ENCODE data around the gene PCNX2. TPM values are rescaled to one million over a fixed set of nuclear protein-coding genes. Genes with fewer than 3 reads are reported as not detected.

Gene PCNX2
- total and polyA plus RNA-seq, 4 experiments from 2014 or later: 1.8 to 109 (median 55.7) TPM

GRCh38 chr1:232970508-232970907, 325.0 kb downstream of the PCNX2 start:
- intact Hi-C loops (cut with micrococcal nuclease): no loop called here
- Histone ChIP-seq H3K9me3 (ENCODE audit: control insufficient read depth in 1 of 2, low read length in 2 of 2) (peaks cover 0 to 10% of the 10 kb centered on the region in 2 donors), H3K36me3 (ENCODE audit: insufficient read depth, low read length) (peaks cover 23% of the 10 kb centered on the region), H3K4me1 (ENCODE audit: insufficient read depth, low read length) (no peaks in the 10 kb centered on the region), H3K27ac (ENCODE audit: low read depth, low read length) (no peak overlapping the region), H3K27me3 (ENCODE audit: insufficient read depth, low read length) (no peaks in the 10 kb centered on the region), H3K4me3 (ENCODE audit: low read length in 2 of 2) (no peak overlapping the region)
- H3K4me3 Mint-ChIP-seq: no peak overlapping the region
- ChIA-PET POLR2A (ENCODE audit: partially characterized antibody) (no interaction called here), CTCF (ENCODE audit: partially characterized antibody) (interaction anchor here (1.5 kb wide), 1 partner anchor 1214 kb away, joined by 4 read pairs; no protein-coding TSS in a partner anchor)
- DNase-seq: no peak
- H3K27me3 Mint-ChIP-seq: no peaks in the 10 kb centered on the region
- H3K36me3 Mint-ChIP-seq: peaks cover 77 to 82% of the 10 kb centered on the region in 2 donors
- H3K27ac Mint-ChIP-seq: no peak overlapping the region
- peaks cover 5 to 21% (median 19%) of the 10 kb centered on the region in 8 donors for H3K9me3 Mint-ChIP-seq
- peaks cover 0 to 2% (median 0%) of the 10 kb centered on the region in 4 donors for H3K4me1 Mint-ChIP-seq

GRCh38 chr1:232969799-232970198, 325.7 kb downstream of the PCNX2 start:
- H3K4me1 Mint-ChIP-seq: peaks cover 0 to 5% (median 4%) of the 10 kb centered on the region in 4 donors
- ChIA-PET POLR2A (ENCODE audit: partially characterized antibody) (no interaction called here), CTCF (ENCODE audit: partially characterized antibody) (interaction anchor here (1.5 kb wide), 1 partner anchor 1213 kb away, joined by 4 read pairs; no protein-coding TSS in a partner anchor)
- H3K27me3 Mint-ChIP-seq: no peaks in the 10 kb centered on the region
- H3K36me3 ChIP-seq (ENCODE audit: insufficient read depth, low read length): peaks cover 23% of the 10 kb centered on the region
- peaks cover 77 to 82% of the 10 kb centered on the region in 2 donors for H3K36me3 Mint-ChIP-seq
- intact Hi-C loops (cut with micrococcal nuclease): no loop called here
- H3K4me1 ChIP-seq (ENCODE audit: insufficient read depth, low read length): no peaks in the 10 kb centered on the region
- H3K4me3 ChIP-seq (ENCODE audit: low read length in 2 of 2): no peak overlapping the region
- H3K9me3 ChIP-seq (ENCODE audit: control insufficient read depth in 1 of 2, low read length in 2 of 2): peaks cover 0 to 10% of the 10 kb centered on the region in 2 donors
- no peak overlapping the region for H3K4me3 Mint-ChIP-seq
- H3K9me3 Mint-ChIP-seq: peaks cover 5 to 21% (median 17%) of the 10 kb centered on the region in 8 donors
- no peaks in the 10 kb centered on the region for H3K27me3 ChIP-seq (ENCODE audit: insufficient read depth, low read length)
- DNase-seq: no peak
- no peak overlapping the region for H3K27ac ChIP-seq (ENCODE audit: low read depth, low read length)
- H3K27ac Mint-ChIP-seq: no peak overlapping the region

GRCh38 chr1:232968965-232969364, 326.6 kb downstream of the PCNX2 start:
- no peaks in the 10 kb centered on the region for H3K27me3 Mint-ChIP-seq
- H3K27me3 ChIP-seq (ENCODE audit: insufficient read depth, low read length): no peaks in the 10 kb centered on the region

GRCh38 chr1:232968391-232968790, 327.1 kb downstream of the PCNX2 start:
- POLR2A ChIA-PET (ENCODE audit: partially characterized antibody): no interaction called here
- H3K9me3 ChIP-seq (ENCODE audit: control insufficient read depth in 1 of 2, low read length in 2 of 2): peaks cover 0 to 10% of the 10 kb centered on the region in 2 donors
- H3K36me3 ChIP-seq (ENCODE audit: insufficient read depth, low read length): peaks cover 23% of the 10 kb centered on the region
- H3K4me3 Mint-ChIP-seq: no peak overlapping the region
- H3K27ac ChIP-seq (ENCODE audit: low read depth, low read length): no peak overlapping the region
- no peak overlapping the region for H3K27ac Mint-ChIP-seq
- no peaks in the 10 kb centered on the region for H3K27me3 Mint-ChIP-seq
- H3K4me1 Mint-ChIP-seq: peaks cover 0 to 8% (median 5%) of the 10 kb centered on the region in 4 donors
- no peak overlapping the region for H3K4me3 ChIP-seq (ENCODE audit: low read length in 2 of 2)
- no peaks in the 10 kb centered on the region for H3K4me1 ChIP-seq (ENCODE audit: insufficient read depth, low read length)
- DNase-seq: no peak
- intact Hi-C loops (cut with micrococcal nuclease): no loop called here
- CTCF ChIA-PET (ENCODE audit: partially characterized antibody): no interaction called here
- H3K27me3 ChIP-seq (ENCODE audit: insufficient read depth, low read length): no peaks in the 10 kb centered on the region
- peaks cover 68 to 71% of the 10 kb centered on the region in 2 donors for H3K36me3 Mint-ChIP-seq
- peaks cover 2 to 11% (median 9%) of the 10 kb centered on the region in 8 donors for H3K9me3 Mint-ChIP-seq

More at GRCh38 chr1:232968965-232969364, 326.6 kb downstream of the PCNX2 start:
- Mint-ChIP-seq H3K4me1 (peaks cover 0 to 5% (median 4%) of the 10 kb centered on the region in 4 donors), H3K27ac (peak overlapping the region in 3 of 7 donors; percentile 11 to 72 (median 59)), H3K4me3 (no peak overlapping the region), H3K9me3 (peaks cover 5 to 17% (median 15%) of the 10 kb centered on the region in 8 donors), H3K36me3 (peaks cover 74 to 75% of the 10 kb centered on the region in 2 donors)
- intact Hi-C loops (cut with micrococcal nuclease): no loop called here
- no peak overlapping the region for H3K4me3 ChIP-seq (ENCODE audit: low read length in 2 of 2)
- no peak overlapping the region for H3K27ac ChIP-seq (ENCODE audit: low read depth, low read length)
- H3K9me3 ChIP-seq (ENCODE audit: control insufficient read depth in 1 of 2, low read length in 2 of 2): peaks cover 0 to 10% of the 10 kb centered on the region in 2 donors
- ChIA-PET POLR2A (ENCODE audit: partially characterized antibody) (no interaction called here), CTCF (ENCODE audit: partially characterized antibody) (interaction anchor here (1.5 kb wide), 1 partner anchor 1212 kb away, joined by 4 read pairs; no protein-coding TSS in a partner anchor)
- no peaks in the 10 kb centered on the region for H3K4me1 ChIP-seq (ENCODE audit: insufficient read depth, low read length)
- DNase-seq: no peak
- H3K36me3 ChIP-seq (ENCODE audit: insufficient read depth, low read length): peaks cover 23% of the 10 kb centered on the region

GRCh38 chr1:232966663-232967062, 328.9 kb downstream of the PCNX2 start:
- H3K36me3 ChIP-seq (ENCODE audit: insufficient read depth, low read length): peaks cover 17% of the 10 kb centered on the region
- DNase-seq: no peak
- Mint-ChIP-seq H3K27ac (no peak overlapping the region), H3K9me3 (peaks cover 0 to 3% (median 0%) of the 10 kb centered on the region in 8 donors), H3K36me3 (peaks cover 58 to 59% of the 10 kb centered on the region in 2 donors), H3K4me1 (peaks cover 0 to 17% (median 7%) of the 10 kb centered on the region in 4 donors), H3K27me3 (no peaks in the 10 kb centered on the region), H3K4me3 (no peak overlapping the region)
- POLR2A ChIA-PET (ENCODE audit: partially characterized antibody): interaction anchor here (1.3 kb wide), 1 partner anchor 12 kb away, joined by 3 read pairs; no protein-coding TSS in a partner anchor
- H3K27ac ChIP-seq (ENCODE audit: low read depth, low read length): no peak overlapping the region
- H3K4me1 ChIP-seq (ENCODE audit: insufficient read depth, low read length): no peaks in the 10 kb centered on the region
- H3K27me3 ChIP-seq (ENCODE audit: insufficient read depth, low read length): no peaks in the 10 kb centered on the region
- intact Hi-C loops (cut with micrococcal nuclease): no loop called here
- no peak overlapping the region for H3K4me3 ChIP-seq (ENCODE audit: low read length in 2 of 2)
- CTCF ChIA-PET (ENCODE audit: partially characterized antibody): interaction anchor here (1.3 to 1.7 kb wide), 2 partner anchors 13 to 15 kb away, joined by 4 to 5 read pairs; no protein-coding TSS in a partner anchor
- no peaks in the 10 kb centered on the region for H3K9me3 ChIP-seq (ENCODE audit: control insufficient read depth in 1 of 2, low read length in 2 of 2)

GRCh38 chr1:232965912-232966217, 329.7 kb downstream of the PCNX2 start:
- DNase-seq: no peak
- Histone ChIP-seq H3K9me3 (ENCODE audit: control insufficient read depth in 1 of 2, low read length in 2 of 2) (no peaks in the 10 kb centered on the region), H3K27me3 (ENCODE audit: insufficient read depth, low read length) (no peaks in the 10 kb centered on the region), H3K36me3 (ENCODE audit: insufficient read depth, low read length) (peaks cover 9% of the 10 kb centered on the region), H3K27ac (ENCODE audit: low read depth, low read length) (no peak overlapping the region), H3K4me1 (ENCODE audit: insufficient read depth, low read length) (no peaks in the 10 kb centered on the region), H3K4me3 (ENCODE audit: low read length in 2 of 2) (no peak overlapping the region)
- H3K4me1 Mint-ChIP-seq: peaks cover 0 to 17% (median 7%) of the 10 kb centered on the region in 4 donors
- ChIA-PET CTCF (ENCODE audit: partially characterized antibody) (interaction anchor here (1.3 to 1.7 kb wide), 2 partner anchors 12 to 14 kb away, joined by 4 to 5 read pairs; no protein-coding TSS in a partner anchor), POLR2A (ENCODE audit: partially characterized antibody) (interaction anchor here (1.3 kb wide), 1 partner anchor 12 kb away, joined by 3 read pairs; no protein-coding TSS in a partner anchor)
- peaks cover 54% of the 10 kb centered on the region in 2 donors for H3K36me3 Mint-ChIP-seq
- intact Hi-C loops (cut with micrococcal nuclease): no loop called here
- no peak overlapping the region for H3K27ac Mint-ChIP-seq
- no peaks in the 10 kb centered on the region for H3K27me3 Mint-ChIP-seq
- no peak overlapping the region for H3K4me3 Mint-ChIP-seq
- H3K9me3 Mint-ChIP-seq: no peaks in the 10 kb centered on the region

GRCh38 chr1:232965124-232965911, 330.2 kb downstream of the PCNX2 start:
- no peak overlapping the region for H3K27ac ChIP-seq (ENCODE audit: low read depth, low read length)
- peak overlapping the region in 1 of 7 donors; percentile 77 for H3K27ac Mint-ChIP-seq
- peaks cover 0 to 17% (median 8%) of the 10 kb centered on the region in 4 donors for H3K4me1 Mint-ChIP-seq
- no peaks in the 10 kb centered on the region for H3K27me3 Mint-ChIP-seq
- intact Hi-C loops (cut with micrococcal nuclease): no loop called here
- ChIA-PET POLR2A (ENCODE audit: partially characterized antibody) (interaction anchor here (1.3 kb wide), 1 partner anchor 13 kb away, joined by 3 read pairs; no protein-coding TSS in a partner anchor), CTCF (ENCODE audit: partially characterized antibody) (interaction anchor here (1.3 to 1.7 kb wide), 2 partner anchors 12 to 13 kb away, joined by 4 to 5 read pairs; no protein-coding TSS in a partner anchor)
- H3K36me3 ChIP-seq (ENCODE audit: insufficient read depth, low read length): peaks cover 7% of the 10 kb centered on the region
- H3K4me1 ChIP-seq (ENCODE audit: insufficient read depth, low read length): no peaks in the 10 kb centered on the region
- H3K27me3 ChIP-seq (ENCODE audit: insufficient read depth, low read length): no peaks in the 10 kb centered on the region
- H3K9me3 ChIP-seq (ENCODE audit: control insufficient read depth in 1 of 2, low read length in 2 of 2): no peaks in the 10 kb centered on the region
- no peak for DNase-seq
- no peak overlapping the region for H3K4me3 Mint-ChIP-seq
- no peaks in the 10 kb centered on the region for H3K9me3 Mint-ChIP-seq
- H3K36me3 Mint-ChIP-seq: peaks cover 52 to 53% of the 10 kb centered on the region in 2 donors
- no peak overlapping the region for H3K4me3 ChIP-seq (ENCODE audit: low read length in 2 of 2)
